Spleen (tissue), 11 donors: ENCODE results near the gene SLC2A9. TPM values are rescaled to one million over a fixed set of nuclear protein-coding genes. Genes with fewer than 3 reads are reported as not detected.

ENCODE experiments used
- DNase-seq: peaks from one replicate; pipeline ENCODE4 v3.0.0-alpha.2; 2020
- H3K27ac ChIP-seq, 8 donors: fragments of 200-600 bp; sonication (generic) in 7 of 8; 1 replicate in 4 of 8; 2 replicates in 4 of 8; pipeline versions ENCODE4 v1.5.0 to v1.8.0; 2016 to 2021; ENCODE audit warnings: inconsistent platforms in 4 of 8, mild to moderate bottlenecking in 4 of 8, moderate library complexity in 1 of 8
- H3K27me3 ChIP-seq, 7 donors: fragments of 200-600 bp; sonication (generic) in 6 of 7; replicated peaks in 1 of 7; 1 replicate in 4 of 7; 2 replicates in 3 of 7; pipeline versions ENCODE4 v1.5.0 to v1.8.0; 2016 to 2021; ENCODE audit warnings: inconsistent platforms in 3 of 7, mild to moderate bottlenecking in 1 of 7
- H3K36me3 ChIP-seq, 6 donors: fragments of 200-600 bp; sonication (generic) in 5 of 6; 1 replicate in 4 of 6; 2 replicates in 2 of 6; pipeline versions ENCODE4 v1.5.0 to v1.8.0; 2016 to 2021; ENCODE audit warnings: inconsistent platforms in 2 of 6
- H3K4me1 ChIP-seq, 6 donors: fragments of 200-600 bp; sonication (generic) in 5 of 6; 1 replicate in 3 of 6; 2 replicates in 3 of 6; pipeline versions ENCODE4 v1.5.0 to v1.8.0; 2016 to 2021; ENCODE audit warnings: inconsistent platforms in 3 of 6
- H3K4me3 ChIP-seq, 8 donors: fragments of 200-600 bp; sonication (generic) in 7 of 8; 1 replicate in 4 of 8; 2 replicates in 4 of 8; pipeline versions ENCODE4 v1.5.0 to v1.8.0; 2016 to 2021; ENCODE audit warnings: inconsistent platforms in 4 of 8, mild to moderate bottlenecking in 4 of 8, moderate library complexity in 2 of 8
- H3K9me3 ChIP-seq, 8 donors: fragments of 200-600 bp; sonication (generic) in 7 of 8; 1 replicate in 4 of 8; 2 replicates in 4 of 8; pipeline versions ENCODE4 v1.5.0 to v1.8.0; 2016 to 2021; ENCODE audit warnings: inconsistent platforms in 4 of 8
- CTCF ChIP-seq, 11 experiments: fragments of 200-600 bp in 7 of 11; fragments of 450-650 bp in 4 of 11; sonication (generic) in 4 of 11; IDR thresholded peaks in 8 of 11; conservative IDR thresholded peaks in 3 of 11; 1 replicate in 7 of 11; 2 replicates in 4 of 11; pipeline versions ENCODE4 v1.4.0 to v1.8.0; 2016 to 2021; ENCODE audit warnings: antibody characterized with exemption in 11 of 11, inconsistent platforms in 4 of 11, mild to moderate bottlenecking in 1 of 11
- POLR2A ChIP-seq, 3 donors: fragments of 450-650 bp; IDR thresholded peaks; one replicate each; pipeline ENCODE4 v1.5.1; 2017; ENCODE audit warnings: antibody characterized with exemption in 3 of 3, mild to moderate bottlenecking in 1 of 3
- POLR2AphosphoS5 ChIP-seq, 3 donors: sonication (generic); formaldehyde crosslinking; IDR thresholded peaks; one replicate each; pipeline ENCODE4 v1.5.1; 2017; ENCODE audit warnings: antibody characterized with exemption in 3 of 3
- WGBS, 5 donors: extraction: QIAGEN DNeasy Blood & Tissue Kit in 3 of 5; methylation state at CpG; one replicate each; pipeline versions ENCODE4 v1.1.5 to v1.1.7; 2013 to 2018; 5-methylcytosine and 5-hydroxymethylcytosine counted together
- intact Hi-C: fragments of 100-400 bp; cut with DNase I; formaldehyde crosslinking; loops from one replicate; pipeline ENCODE4 v1.15.0; 2023; ENCODE audit warnings: low total_unique reads
- polyA plus RNA-seq, 3 donors: library from polyadenylated mRNA; stranded (reverse); fragments of 200-250 nt; gene quantifications; one replicate each; pipeline ENCODE4 v1.2.1, GENCODE V29; 2013
- total RNA-seq, 7 donors: library from RNA; depleted of rRNA in 3 of 7; stranded (reverse); fragments of >200 nt in 3 of 7; fragmentation: NEBNext Ultra II Directional in 4 of 7; extraction: Animal tissue kit (Norgen Biotek cat#: 25700) in 4 of 7; gene quantifications; one replicate each; pipeline versions ENCODE4 v1.1.0 to v1.2.1, GENCODE V29; 2016 to 2021
- donor health status: healthy with polysubstance abuse.
- donor health status: DM: no; HTN: no; CAD: no; lungs with moderate emphysema.
- donor health status: DM: no; HTN: no; CAD: no.
- donor health status: Bipolar disorder and iron deficiency.
- donor health status: healthy.
- donor health status: DM: no; HTN: no; CAD: no.
- donor health status: DM: yes; HTN: yes; CAD: no.

SLC2A9 gene
- total and polyA plus RNA-seq, 10 donors, result 1.2 to 8.8 (median 5.3) TPM

- TF ChIP-seq CTCF (IDR thresholded peaks at IDR 0.05 in 8 of 11, conservative IDR thresholded peaks at IDR 0.05 in 3 of 11) (no peak), POLR2AphosphoS5 (IDR thresholded peaks at IDR 0.05) (no peak), POLR2A (IDR thresholded peaks at IDR 0.05) (no peak)
- no peaks in the 10 kb centered on the region for H3K4me1 ChIP-seq
- WGBS, 5 donors, result 87 to 96% (median 91%) methylated on average over 5 of the region's 5 CpGs
- no peak overlapping the region for H3K27ac ChIP-seq
- intact Hi-C loops, result no loop called here
- H3K27me3 ChIP-seq, result no peaks in the 10 kb centered on the region
- DNase-seq, result no peak
- H3K36me3 ChIP-seq, result peaks cover 0 to 8% (median 0%) of the 10 kb centered on the region in 6 donors
- peaks cover 0 to 3% (median 0%) of the 10 kb centered on the region in 8 donors for H3K9me3 ChIP-seq
- no peak overlapping the region for H3K4me3 ChIP-seq
Measured at GRCh38 chr4:9833421-9833820, 187.9 kb downstream of the SLC2A9 start.

- Histone ChIP-seq H3K36me3 (peaks cover 0 to 8% (median 0%) of the 10 kb centered on the region in 6 donors), H3K27me3 (no peaks in the 10 kb centered on the region), H3K4me3 (no peak overlapping the region), H3K27ac (no peak overlapping the region), H3K4me1 (no peaks in the 10 kb centered on the region), H3K9me3 (no peaks in the 10 kb centered on the region)
- DNase-seq, result no peak
- 79 to 90% (median 86%) methylated on average over 2 of the region's 2 CpGs for WGBS, 5 donors
- intact Hi-C loops, result no loop called here
- TF ChIP-seq CTCF (IDR thresholded peaks at IDR 0.05 in 8 of 11, conservative IDR thresholded peaks at IDR 0.05 in 3 of 11) (no peak), POLR2A (IDR thresholded peaks at IDR 0.05) (no peak), POLR2AphosphoS5 (IDR thresholded peaks at IDR 0.05) (no peak)
Measured at GRCh38 chr4:9832640-9833039, 188.7 kb downstream of the SLC2A9 start.

- Histone ChIP-seq H3K4me1 (no peaks in the 10 kb centered on the region), H3K4me3 (no peak overlapping the region), H3K27me3 (no peaks in the 10 kb centered on the region), H3K27ac (no peak overlapping the region), H3K36me3 (no peaks in the 10 kb centered on the region), H3K9me3 (no peaks in the 10 kb centered on the region)
- 88 to 100% (median 91%) methylated on average over 1 of the region's 1 CpG for WGBS, 5 donors
- DNase-seq, result no peak
- no peak for TF ChIP-seq POLR2A (IDR thresholded peaks at IDR 0.05)
- TF ChIP-seq POLR2AphosphoS5 (IDR thresholded peaks at IDR 0.05), result no peak
- no peak for TF ChIP-seq CTCF (IDR thresholded peaks at IDR 0.05 in 8 of 11, conservative IDR thresholded peaks at IDR 0.05 in 3 of 11)
- intact Hi-C loops, result no loop called here
Measured at GRCh38 chr4:9826551-9826950, 194.7 kb downstream of the SLC2A9 start.

GRCh38 chr4:9825049-9825448 lies 196.2 kb downstream of the SLC2A9 start:
- TF ChIP-seq POLR2AphosphoS5 (IDR thresholded peaks at IDR 0.05), result no peak
- no peak for TF ChIP-seq CTCF (IDR thresholded peaks at IDR 0.05 in 8 of 11, conservative IDR thresholded peaks at IDR 0.05 in 3 of 11)
- no peak for TF ChIP-seq POLR2A (IDR thresholded peaks at IDR 0.05)
- no peak for DNase-seq
- 28 to 56% (median 29%) methylated on average over 3 of the region's 3 CpGs for WGBS, 5 donors
- Histone ChIP-seq H3K4me1 (no peaks in the 10 kb centered on the region), H3K36me3 (no peaks in the 10 kb centered on the region), H3K9me3 (no peaks in the 10 kb centered on the region), H3K27me3 (no peaks in the 10 kb centered on the region), H3K27ac (no peak overlapping the region), H3K4me3 (no peak overlapping the region)
- intact Hi-C loops, result no loop called here
